ENCODE measurements around the gene RHNO1. TPM values are rescaled to one million over a fixed set of nuclear protein-coding genes. Genes with fewer than 3 reads are reported as not detected.

The RHNO1 gene
- total RNA-seq, 1 experiment from 2014 or later, result 42.0 TPM

DNA sequence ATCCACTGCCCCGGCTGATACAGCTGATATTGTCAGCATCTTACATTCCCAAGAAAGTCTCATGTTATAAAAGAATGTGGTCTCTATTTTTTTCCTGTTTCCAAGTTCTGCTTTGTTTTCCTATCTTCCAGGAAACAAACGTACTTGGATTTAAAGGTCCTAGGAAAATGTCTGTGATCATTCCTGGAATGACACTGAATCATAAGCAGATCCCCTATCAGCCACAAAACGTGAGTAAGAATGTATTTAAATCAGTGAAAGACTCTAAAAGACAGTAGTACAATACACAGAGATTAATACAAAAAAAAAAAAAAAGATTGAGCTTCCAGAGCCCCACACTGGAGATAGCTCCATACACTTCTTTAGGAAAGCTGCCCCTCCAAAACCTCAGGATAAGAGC lies 60.5 kb downstream of the RHNO1 start:
- DNase-seq (no peak), ATAC-seq (no peak)
- no peaks in the 10 kb centered on the region for H4K20me1 ChIP-seq (ENCODE audit: low read length)
- H2AFZ ChIP-seq (ENCODE audit: low read length), result no peak overlapping the region
- peaks cover 6% of the 10 kb centered on the region; the same call in 1 of the 2 replicates for H3K36me3 ChIP-seq (ENCODE audit: low read depth, low read length)
- H3F3A ChIP-seq (ENCODE audit: low read length, unreplicated experiment), result no peaks in the 10 kb centered on the region
- no peak overlapping the region for H3K4me2 ChIP-seq (ENCODE audit: low read length)
- no peak overlapping the region for H3K9ac ChIP-seq (ENCODE audit: low read length)
- H3K9me3 ChIP-seq (ENCODE audit: low read length), result no peaks in the 10 kb centered on the region
- H3K27ac ChIP-seq (ENCODE audit: low read length), result no peak overlapping the region
- H3K9me2 ChIP-seq (replicated peaks; ENCODE audit: low read length), result no peaks in the 10 kb centered on the region
- BruUV-seq (replicated peaks), result no TSS peak
- TF ChIP-seq EZH2 (IDR thresholded peaks at IDR 0.05; ENCODE audit: low read length, unreplicated experiment), result no peak
- no peak for TF ChIP-seq EZH2phosphoT487 (IDR thresholded peaks at IDR 0.05; ENCODE audit: borderline replicate concordance, low read length)
- no peak for TF ChIP-seq CTCF (conservative IDR thresholded peaks at IDR 0.05; ENCODE audit: low read depth, low read length)
- H3K27me3 ChIP-seq (ENCODE audit: low read length), result no peaks in the 10 kb centered on the region
- no peaks in the 10 kb centered on the region for H3K79me2 ChIP-seq (ENCODE audit: low read length)
- no peaks in the 10 kb centered on the region for H3K4me1 ChIP-seq (ENCODE audit: insufficient read depth, low read length)
- no peak overlapping the region for H3K4me3 ChIP-seq (ENCODE audit: low read length)
- intact Hi-C loops (cut with micrococcal nuclease), result no loop called here
- ChIA-PET POLR2A (ENCODE audit: unreplicated experiment) (no interaction called here), CTCF (no interaction called here)

Other genes starting within 250 kb of the RHNO1 start
- 162 and 188 TPM in 2 replicates for gene FKBP4, start 82.3 kb upstream of the RHNO1 start, total RNA-seq (2014; rRNA removed)
- gene ITFG2, start 64.6 kb upstream of the RHNO1 start, total RNA-seq (2014; rRNA removed), result 12.8 and 13.8 TPM in 2 replicates
- gene NRIP2, start 42.2 kb upstream of the RHNO1 start, total RNA-seq (2014; rRNA removed), result not detected in 2 replicates
- gene TEX52, start 20.2 kb upstream of the RHNO1 start, total RNA-seq (2014; rRNA removed), result not detected in 2 replicates
- gene FOXM1, start within 50 bp of the RHNO1 start, total RNA-seq (2014; rRNA removed), result 71.4 and 88.6 TPM in 2 replicates
- gene TULP3, start 13.7 kb downstream of the RHNO1 start, total RNA-seq (2014; rRNA removed), result 19.8 and 22.6 TPM in 2 replicates
- gene TEAD4, start 82.2 kb downstream of the RHNO1 start, total RNA-seq (2014; rRNA removed), result 22.3 and 27.7 TPM in 2 replicates
- 5.1 and 6.2 TPM in 2 replicates for gene TSPAN9, start 200.2 kb downstream of the RHNO1 start, total RNA-seq (2014; rRNA removed)